HG03565 (cell line): Measurements from ENCODE around the gene HSF4.
"Not testable (repeated sequence)": the region's sequence is repeated elsewhere in the genome, so short reads cannot be mapped to it uniquely, and the experiment has no call there.

Source experiments
- ATAC-seq: cut with Tn5 transposase; IDR thresholded peaks from one replicate; pipeline ENCODE4 v1.9.1; 2021; ENCODE audit warnings: mild to moderate bottlenecking, moderate library complexity; ENCODE audit not compliant: unreplicated experiment

Gene HSF4, protein sequence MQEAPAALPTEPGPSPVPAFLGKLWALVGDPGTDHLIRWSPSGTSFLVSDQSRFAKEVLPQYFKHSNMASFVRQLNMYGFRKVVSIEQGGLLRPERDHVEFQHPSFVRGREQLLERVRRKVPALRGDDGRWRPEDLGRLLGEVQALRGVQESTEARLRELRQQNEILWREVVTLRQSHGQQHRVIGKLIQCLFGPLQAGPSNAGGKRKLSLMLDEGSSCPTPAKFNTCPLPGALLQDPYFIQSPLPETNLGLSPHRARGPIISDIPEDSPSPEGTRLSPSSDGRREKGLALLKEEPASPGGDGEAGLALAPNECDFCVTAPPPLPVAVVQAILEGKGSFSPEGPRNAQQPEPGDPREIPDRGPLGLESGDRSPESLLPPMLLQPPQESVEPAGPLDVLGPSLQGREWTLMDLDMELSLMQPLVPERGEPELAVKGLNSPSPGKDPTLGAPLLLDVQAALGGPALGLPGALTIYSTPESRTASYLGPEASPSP

DNA sequence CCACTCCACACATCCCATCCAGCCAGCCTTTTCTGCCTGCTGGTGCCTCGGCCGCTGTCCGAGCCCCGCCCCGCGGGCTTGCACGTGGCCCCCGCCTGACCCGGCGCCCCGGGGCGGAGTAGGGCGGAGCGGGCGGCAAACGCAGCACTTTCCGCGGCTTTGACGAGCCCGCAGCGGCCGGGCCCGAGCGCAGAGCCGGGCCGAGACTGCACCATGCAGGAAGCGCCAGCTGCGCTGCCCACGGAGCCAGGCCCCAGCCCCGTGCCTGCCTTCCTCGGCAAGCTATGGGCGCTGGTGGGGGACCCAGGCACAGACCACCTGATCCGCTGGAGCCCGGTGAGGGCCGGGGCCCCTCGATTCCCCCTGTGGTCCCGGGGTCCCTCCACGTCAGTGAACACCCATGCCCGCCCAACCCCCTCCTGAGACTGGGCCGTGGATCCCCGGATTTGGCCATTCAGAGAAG, at the start of gene HSF4:
Gene HSF4, plus strand, starts transcription at position 147 of the 463 bp plus-strand sequence. Its CDS starts 67 bp downstream, at position 214.
- no peak for ATAC-seq

DNA sequence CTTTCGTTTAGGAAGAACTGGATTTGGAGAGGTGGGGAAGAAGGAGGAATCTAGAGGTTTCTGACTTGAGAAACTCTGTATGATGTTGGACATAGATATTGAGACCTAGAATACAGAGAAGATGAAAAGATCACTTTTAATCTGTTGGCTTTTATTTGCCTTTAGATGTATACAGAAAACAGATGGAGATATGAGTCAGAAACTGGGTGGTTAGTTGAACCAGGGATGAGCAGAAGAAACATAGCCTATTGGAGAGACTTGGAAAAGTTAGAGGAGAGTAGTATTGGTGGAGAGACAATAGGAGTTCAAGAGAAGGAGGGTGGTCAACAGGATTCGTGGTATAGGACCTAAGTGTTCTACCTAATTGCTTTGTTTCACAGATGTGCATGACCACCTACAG, 49.8 kb upstream of the HSF4 start:
- ATAC-seq = no peak

DNA sequence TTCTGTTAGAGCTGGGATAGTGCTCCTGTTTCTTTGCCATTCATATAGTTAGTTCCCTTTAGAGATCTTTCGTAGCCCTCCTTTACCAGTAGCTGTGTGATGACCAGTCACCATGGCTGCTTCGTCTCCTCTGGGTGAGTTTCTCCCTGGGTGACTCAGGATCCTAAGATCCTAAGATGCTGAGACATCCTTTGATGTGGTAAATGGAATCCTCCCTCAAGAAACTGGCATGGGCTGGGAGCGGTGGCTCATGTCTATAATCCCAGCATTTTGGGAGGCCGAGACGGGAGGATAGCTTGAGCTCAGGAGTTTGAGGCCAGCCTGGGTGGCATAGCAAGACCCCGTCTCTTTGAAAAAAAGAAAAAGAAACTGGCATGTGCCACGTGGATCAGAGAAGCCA, 48.9 kb upstream of the HSF4 start:
- ATAC-seq = no peak

DNA sequence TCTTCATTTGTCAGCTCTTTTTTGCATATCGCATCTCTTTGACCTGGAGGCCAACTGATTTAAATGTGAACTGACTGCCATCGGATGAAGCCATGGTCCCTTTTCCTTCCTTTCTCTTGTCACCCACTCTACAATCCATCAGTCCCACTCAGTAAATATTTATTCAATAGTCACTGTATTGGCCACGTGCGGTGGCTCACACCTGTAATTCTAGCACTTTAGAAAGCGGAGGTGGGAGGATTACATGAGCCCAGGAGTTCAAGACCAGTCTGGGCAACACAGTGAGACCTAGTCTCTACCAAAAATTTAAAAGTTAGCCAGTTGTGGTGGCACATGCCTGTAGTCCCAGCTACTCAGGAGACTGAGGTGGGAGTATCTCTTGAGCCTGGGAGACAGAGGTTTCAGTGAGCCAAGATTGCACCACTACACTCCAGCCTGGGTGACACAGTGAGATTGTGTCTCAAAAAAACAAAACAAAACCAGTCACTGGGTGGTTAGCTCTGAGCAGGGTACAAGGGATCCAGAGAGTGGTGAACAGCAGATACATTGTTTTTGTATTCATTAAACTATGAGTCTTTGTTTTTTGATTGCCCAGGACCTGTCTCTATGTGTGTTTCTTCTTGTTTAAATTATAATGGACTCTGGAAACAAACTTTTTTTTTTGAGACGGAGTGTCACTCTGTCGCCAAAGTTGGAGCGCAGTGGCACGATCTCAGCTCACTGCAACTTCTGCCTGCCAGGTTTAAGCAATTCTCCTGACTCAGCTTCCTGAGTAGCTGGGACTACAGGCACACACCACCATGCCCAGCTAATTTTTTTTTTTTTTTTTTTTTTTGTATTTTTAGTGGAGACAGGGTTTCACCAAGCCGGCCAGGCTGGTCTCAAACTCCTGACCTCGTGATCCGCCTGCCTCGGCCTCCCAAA, 47.9 kb upstream of the HSF4 start:
- no peak for ATAC-seq

DNA sequence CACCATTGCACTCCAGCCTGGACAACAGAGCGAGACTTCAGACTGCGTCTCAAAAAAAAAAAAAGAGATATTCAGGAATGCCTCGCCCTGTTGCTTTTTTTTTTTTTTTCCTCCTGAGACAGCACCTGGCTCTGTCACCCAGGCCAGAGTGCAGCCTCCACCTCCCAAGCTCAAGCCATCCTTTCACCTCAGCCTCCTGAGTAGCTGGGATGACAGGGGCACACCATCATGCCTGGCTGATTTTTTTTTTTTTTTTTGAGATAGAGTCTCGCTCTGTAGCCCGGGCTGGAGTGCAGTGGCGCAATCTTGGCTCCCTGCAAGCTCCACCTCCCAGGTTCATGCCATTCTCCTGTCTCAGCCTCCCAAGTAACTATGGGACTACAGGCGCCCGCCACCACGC, 46.8 kb upstream of the HSF4 start:
- ATAC-seq = no peak

DNA sequence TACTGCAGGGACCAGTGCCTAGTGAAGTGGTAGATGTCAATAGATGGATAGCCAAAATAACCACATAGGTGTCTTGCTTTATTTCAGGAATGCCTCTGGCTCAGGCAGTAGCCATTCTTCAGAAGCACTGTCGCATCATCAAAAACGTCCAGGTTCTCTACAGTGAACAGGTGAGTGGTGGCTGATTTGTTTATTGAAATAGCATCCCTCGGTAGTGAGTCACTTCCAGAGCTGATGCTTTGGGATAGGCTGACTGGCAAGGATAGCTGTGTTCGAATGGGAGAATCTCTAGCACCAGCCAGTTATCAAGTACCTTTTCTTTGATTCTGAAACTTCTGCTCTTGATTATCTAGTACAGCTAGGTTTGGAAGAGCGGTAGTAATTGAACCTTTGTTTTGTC, 44.5 kb upstream of the HSF4 start:
- no peak for ATAC-seq

DNA sequence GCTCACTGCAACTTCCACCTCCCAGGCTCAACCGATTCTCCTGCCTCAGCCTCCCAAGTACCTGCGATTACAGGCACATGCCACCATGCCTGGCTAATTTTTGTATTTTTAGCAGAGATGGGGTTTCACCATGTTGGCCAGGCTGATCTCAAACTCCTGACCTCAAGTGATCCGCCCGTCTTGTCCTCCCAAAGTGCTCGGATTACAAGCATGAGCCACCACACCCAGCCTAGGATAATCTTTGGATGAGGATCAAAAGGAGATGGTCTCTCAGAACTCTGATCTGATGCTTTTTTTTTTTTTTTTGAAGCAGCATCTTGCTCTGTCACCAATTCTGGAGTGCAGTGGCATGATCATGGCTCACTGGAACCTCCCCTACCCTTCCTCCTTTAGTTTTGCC, 41.7 kb upstream of the HSF4 start:
- not testable (repeated sequence) for ATAC-seq

DNA sequence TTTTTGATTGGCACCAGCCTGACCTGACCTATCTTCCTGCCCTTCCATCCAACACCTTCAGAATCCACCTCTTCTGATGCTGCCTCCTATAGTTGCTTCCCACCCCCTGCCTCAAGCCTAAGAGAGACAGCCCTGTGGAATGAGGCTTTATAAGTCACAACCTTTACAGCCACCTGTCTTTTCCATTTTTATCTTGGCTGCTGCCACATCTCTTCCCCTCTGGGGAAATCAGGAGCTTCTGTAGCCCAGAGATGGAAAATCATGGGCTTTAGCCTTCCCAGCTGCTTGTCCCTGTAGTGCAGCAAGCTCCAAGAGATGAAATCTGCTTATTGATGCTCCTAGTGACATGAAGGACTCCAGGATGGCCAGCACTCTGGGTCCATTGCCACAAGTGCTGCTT, 36.1 kb upstream of the HSF4 start:
- ATAC-seq = no peak

DNA sequence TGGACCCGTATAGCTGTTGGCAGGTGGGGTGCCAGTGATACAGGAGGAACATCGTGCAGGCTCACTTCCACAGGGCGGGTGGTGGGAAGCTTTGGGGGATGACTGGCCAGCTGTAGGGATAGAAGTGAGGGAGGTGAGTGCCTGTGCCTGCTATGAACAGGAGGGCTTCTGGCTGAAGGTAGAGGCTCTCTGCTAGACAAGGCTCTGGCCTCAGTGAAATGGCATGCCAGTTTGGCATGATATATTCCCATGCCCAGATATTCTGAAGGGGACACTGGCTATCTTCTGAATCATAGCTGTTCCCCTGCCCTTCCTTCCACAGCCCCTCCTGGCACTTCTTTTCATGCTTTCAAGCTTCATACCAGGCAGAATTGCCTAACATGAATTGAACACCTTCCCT, 35.7 kb upstream of the HSF4 start:
- no peak for ATAC-seq

DNA sequence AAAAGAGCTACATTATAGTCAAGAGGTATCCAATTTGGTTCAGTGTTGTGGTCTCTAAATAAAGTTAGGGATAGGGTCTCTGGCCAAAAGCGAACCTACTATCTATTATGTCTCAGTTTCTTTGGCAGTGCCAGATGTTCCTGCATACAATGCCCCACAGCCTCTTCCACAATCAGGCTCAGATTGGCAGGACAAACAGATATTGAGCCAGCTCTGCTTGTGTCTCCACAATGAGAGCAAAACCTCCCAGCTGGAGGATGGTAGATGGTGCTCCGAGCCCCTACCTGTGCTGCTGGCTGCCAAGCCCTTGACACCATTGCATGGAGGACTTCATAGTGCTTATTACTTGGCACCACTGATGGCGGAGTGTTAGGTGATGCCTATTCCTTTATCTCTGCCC, 35.1 kb upstream of the HSF4 start:
- no peak for ATAC-seq

DNA sequence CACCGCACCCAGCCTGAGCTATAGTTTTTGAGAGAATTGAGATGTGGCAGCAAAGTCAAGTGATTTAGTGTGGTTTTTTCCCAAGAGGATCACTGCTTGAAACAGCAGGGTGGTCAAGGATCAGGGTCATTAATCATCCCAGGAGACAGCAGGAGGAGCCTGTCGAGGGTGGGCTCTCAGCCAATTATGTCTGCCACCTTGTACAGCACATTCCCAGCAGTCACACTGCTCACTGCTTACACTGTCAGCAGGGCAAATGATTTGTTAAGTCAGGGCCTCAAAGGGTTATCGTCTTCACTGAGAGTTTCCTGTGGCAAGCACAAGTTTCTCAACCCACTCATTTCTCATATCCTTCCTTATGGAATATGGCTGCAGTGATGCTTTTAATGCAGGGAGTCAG, 26.9 kb upstream of the HSF4 start:
- ATAC-seq = no peak

DNA sequence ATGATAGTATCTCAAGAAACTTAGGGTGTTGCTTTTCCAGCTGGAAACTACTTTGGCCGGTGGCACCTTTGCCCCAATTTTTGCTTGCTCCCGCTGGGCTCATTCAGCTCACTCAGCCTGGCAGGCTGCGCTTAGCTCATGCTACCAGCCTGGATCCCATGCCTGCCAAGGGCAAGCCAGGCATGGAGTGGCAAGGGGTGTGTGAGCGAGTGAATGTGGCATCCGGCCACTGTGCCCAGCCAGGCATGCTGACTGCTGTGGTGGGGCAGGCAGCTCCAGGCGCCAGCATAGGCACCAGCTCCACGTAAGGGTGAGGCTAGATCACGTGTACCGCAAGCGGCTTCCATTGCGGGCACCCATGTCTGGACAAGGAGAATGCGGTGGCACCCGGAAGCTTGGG, 23.2 kb upstream of the HSF4 start:
- no peak for ATAC-seq

DNA sequence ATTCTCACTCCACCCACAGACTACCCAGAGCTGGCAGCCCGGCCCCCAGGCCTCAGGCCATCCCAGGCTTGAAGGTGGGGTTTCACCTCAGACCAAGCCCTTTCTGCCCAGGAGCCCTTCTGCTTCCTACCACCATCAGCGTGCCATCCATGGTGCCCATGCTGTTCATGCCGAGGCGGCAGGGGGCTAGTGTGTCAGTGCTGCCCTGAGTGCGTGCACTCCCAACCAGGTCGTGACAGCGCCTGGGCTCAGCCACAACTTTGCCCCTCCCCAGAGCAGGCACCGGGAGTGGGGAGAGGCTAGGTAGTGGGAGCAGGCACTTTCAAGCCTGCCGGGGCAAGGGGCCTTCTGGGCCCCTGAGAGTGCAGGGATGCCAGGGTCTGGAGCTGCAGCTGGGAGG, 22.2 kb upstream of the HSF4 start:
- ATAC-seq = no peak

DNA sequence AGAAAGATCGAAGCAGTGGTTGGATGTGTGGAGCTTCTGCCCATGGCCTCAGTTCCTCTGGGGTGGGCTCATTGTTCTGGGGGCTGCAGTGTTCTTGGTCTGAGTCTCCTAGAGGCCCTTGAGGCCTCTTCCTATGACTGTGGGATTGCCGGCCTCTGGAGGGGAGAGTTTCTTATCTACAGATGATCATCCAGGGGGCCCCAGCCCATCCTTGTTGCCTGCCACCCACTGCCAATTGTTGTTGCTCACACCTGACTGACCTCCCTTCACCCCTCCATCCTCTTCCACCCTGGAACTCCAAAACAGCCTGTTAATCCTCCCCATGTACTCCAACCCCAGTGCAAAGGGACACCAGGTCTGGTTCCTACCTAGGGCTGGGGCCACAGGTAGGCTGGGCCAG, 19.6 kb upstream of the HSF4 start:
- no peak for ATAC-seq

DNA sequence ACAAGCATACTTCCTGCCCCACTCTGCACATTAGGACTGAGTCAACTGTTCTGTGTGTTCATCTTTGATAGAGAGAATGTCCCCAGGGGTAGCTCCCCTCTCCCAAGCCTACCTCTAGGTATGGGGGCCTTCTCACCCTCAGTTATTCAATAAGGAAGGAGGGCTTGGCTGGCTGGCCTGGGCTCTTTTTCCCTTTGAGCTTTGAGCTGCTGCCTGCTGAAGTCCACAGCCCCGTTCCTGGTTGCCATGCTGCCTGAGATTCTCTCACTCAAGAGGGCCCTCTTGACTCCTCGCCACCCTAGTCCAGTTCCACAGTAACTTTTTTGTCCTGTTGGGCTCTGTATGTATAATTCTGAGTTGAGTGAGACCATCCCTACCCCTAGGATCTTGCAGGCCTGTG, 18.8 kb upstream of the HSF4 start:
- no peak for ATAC-seq

DNA sequence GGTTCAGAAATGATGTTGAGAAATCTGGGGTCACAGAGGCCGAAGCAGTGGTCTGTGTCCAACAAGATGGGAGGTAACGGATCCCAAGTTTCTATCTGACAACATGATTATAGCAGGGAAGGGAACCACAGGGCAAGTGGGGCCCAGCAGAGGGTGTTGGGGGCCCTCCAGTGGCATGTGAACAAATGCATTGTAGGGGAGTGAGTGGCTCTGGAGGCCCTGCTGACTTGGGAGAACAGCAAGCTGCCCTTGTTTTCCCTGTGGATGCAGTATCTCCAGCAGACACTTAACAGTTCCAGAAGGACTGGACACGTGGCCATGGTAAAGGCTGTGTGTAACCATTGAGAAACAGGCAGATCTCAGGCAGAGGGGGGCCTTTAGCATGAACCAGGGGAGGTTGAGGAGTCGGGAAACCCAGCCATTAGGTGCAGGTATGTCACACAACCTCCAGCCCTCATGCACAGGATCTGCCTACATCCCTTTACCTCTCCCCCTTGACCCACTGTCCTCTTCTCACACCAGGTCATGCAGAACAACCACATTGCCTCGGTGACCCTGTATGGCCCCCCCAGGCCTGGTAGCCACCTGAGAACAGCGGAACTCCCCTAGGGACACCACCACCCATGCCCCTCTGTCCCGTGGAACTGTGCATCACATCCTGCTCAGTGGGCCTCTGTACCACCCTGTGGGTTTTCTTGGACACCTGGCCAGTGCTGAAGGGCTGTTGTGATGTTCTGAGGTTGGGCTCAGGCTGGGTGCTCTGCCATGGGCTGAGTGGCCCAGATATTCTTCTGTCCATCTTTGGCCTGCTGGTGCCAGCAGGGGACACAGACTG, 17.8 kb upstream of the HSF4 start:
- ATAC-seq = no peak

DNA sequence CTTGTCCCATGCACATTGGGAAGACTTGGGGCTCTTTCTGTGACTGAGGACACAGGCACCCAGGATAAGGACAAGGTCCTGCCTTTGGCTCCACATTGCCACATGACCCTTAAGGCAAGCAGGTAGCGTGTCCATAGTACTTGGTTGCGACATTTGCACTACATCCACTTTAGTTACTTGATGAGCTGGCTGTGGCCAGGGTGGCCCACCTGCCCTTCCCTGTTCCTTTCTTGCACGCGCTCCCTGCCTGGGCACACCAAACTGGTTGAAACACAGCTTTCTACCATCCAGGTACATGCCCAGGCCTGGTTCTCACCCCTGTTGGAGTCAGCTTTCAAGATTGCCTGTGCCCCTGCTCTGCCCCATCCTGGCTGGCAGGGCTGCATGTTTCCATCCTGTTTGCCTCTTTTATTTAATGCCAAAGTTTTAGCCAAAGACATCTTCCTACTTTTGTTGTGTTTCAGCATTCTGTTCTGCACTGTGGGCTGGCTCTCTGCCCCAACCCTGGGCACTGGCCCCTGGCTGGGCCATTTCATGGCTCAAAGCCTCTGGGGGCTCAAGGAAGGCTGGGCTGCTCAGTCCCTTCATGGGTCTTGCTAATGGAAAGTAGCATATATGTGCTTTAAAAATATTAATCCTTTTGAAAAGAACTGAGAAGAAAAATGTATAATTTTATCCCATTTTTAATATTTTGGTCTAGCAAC, 17.0 kb upstream of the HSF4 start:
- ATAC-seq = no peak

DNA sequence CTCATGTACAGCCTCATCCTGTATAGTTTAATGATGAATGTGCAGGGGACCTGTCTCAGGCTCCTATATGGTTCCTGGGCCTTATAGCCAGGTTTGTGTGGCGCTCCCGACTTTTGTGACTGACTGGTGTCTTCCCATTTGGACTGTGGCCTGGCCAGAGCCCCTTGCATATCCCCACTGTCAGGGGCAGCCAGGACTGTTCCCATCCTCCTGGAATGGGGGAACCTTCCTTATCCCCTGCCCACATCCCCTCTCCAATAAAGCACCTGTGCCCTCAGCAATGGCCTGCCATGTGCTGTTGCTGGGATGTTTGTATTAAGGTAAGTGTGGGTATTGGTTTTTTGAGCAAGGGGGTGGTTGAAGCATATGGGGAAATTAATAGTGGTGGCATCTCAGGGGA, 16.3 kb upstream of the HSF4 start:
- no peak for ATAC-seq

DNA sequence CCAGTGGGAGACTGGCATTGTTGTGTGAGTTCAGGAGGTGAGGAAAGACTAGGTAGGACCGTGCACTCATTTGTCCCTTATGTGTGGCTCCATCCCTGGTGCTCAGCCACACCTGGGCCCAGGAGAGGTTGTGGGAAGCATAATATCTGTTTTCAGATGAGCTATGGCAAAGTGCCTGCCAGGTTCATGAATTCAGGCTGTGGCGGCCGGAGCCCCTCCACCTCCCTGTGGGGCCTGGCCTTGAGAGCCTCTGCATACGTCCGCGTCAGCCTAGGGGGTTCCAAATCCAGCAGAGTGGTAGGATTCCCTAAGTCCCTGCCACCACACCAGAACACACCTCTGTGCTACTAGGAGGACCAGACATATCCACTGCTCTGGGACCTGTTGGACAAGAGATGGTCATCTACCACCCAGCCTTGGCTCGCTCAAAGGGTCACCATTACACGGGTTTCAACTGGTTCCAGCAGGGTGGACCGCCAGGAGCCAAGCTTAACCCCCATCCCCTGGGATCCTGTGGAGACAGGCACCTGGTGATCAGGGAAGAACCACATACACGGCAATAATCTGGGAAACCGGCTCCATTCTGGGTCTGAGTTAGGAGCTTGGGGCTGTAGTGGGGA, 15.8 kb upstream of the HSF4 start:
- no peak for ATAC-seq
